NCI-H510A (cell line): ENCODE data around the gene GPLD1.
"Not testable (repeated sequence)": the region's sequence is repeated elsewhere in the genome, so short reads cannot be mapped to it uniquely, and the experiment has no call there.

Source experiments
- DNase-seq: peaks from one replicate; lab custom pipeline; 2025; lab: John Stamatoyannopoulos, UW

GPLD1 gene

GRCh38 chr6:24489470-24489869, at the start of gene GPLD1:
GPLD1 (minus strand) TSS chr6:24489578; CDS start chr6:24489511, 67 bp downstream.
- no peak for DNase-seq

DNA sequence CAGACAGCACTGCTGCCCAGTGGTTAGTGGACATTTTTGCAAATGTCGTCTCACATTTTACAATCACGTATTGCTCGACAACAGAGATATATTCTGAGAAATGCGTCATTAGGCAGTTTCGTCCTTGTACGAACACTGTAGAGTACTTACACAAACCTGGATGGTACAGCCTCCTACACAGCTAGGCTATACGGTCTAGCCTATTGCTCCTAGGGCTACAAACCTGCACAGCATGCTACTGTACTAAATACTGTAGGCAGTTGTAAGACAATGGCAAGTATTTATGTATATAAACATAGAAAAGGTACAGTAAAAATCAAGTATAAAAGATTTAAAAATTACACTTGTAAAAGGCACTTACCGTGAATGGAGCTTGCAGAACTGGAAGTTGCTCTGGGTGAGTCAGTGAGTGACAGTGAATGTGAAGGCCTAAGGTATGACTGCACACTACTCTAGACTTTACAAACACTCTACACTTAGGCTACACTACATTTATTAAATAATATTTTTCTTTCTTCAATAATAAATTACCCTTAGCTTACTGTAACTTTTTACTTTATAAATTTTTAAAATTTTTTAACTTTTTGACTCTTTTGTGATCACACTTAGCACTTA, 48.5 kb upstream of the GPLD1 start:
- no peak for DNase-seq

DNA sequence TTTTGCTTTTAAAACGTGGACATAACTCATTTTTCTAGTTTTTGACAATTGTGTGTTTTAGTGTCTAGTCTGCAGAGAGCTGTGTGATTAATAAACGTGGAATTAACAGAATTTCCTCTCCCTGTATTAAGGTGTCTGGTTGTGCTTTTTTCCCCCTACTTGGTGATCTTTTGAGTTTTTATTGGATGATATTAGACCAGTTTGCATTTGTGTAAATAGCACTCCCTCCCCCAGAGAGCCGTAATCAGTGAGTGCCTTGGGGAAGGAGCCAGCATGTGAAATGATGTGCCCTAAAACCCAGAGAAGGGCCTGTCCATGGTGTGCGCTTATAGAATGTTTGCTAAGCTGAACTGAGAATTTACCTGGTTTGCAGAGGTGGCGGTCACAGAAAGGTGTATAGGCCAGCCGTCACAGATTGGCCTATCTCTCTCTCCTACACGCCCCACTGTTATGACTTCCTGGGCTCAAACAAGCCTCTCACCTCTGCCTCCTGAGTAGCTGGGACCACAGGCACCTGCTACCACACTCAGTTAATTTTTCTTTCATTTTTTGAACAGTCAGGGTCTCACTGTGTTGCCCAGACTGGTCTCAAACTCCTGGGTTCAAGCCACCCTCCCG, 47.8 kb upstream of the GPLD1 start:
- DNase-seq: no peak

- no peak for DNase-seq
These were observed 47.1 kb upstream of the GPLD1 start for GRCh38 chr6:24536466-24536865.

DNA sequence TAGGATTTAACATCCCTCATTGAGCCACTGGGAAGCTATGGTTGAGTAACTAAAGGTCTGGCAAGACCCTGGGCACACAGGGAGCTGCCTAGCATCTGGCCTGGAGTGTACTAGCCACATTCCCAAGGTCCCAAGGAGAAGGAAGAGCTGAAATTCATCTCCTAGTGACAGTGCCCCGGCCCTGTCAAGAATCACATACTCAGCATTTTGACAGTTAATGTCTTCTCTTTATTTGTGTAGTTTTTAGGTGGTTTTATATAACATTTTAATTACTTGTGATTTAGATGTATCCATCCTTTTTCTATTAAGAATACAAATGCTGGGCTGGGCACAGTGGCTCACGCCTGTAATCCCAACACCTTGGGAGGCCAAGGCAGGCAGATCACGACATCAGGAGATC, 45.8 kb upstream of the GPLD1 start:
- DNase-seq: no peak

DNA sequence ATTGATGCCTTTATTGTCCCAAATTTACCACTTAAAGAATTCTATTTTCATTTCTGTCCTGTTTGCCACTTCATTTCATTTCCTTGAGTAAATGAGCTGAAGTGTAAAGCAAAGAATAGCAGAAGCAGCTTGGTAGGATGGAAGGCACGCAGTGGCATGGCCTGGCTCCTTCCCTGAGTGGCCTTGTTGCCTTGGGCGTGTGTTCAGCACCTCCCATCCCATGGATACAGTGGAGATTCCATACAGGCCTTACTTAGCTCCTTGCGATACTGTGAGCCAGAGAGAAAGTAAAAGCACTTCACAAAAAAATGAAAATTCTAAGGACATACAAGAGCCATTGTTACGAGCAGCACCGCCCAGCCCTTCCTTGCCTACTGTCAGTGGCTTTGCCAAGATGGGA, 45.0 kb upstream of the GPLD1 start:
- no peak for DNase-seq

DNA sequence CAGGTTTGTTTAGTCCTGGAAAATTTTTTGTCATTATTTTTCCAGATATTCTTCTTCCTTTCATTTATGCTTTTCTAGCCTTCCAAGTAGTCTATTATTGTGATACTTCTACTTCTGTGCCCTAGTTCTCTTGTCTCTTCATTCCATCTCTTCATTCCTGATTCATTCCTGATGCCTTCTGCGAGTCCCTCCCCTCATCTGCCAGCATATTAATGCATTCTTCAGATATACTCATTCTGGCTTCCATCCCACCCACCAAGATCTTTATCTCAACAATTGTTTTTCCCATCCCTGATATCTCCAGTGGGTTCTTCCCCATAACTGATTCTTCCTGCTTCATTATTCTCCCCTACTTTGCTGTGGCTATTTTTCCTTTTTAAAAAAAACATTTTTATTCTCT, 40.6 kb upstream of the GPLD1 start:
- DNase-seq: no peak

GRCh38 chr6:24524805-24525204, 35.4 kb upstream of the GPLD1 start:
- no peak for DNase-seq

DNA sequence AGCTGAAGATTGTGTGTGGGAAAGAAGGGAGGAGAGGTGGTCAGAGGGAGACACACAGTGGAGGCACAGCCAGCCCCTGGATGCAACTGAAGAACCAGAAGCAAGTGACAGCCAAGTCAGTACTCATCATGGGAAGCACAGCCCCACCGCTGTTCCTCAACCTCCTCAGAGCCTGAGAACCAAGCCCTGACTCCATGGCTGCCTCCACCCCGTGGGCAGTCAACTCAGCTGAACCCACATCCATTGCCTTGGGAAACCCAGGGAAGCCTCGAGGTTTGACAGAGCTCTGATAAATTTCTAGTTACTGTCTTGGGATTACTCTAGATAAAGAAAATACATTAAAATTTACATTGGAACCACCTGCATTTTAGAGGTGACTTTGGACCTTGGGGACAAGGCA, 35.0 kb upstream of the GPLD1 start:
- no peak for DNase-seq

- no peak for DNase-seq
These were observed 33.1 kb upstream of the GPLD1 start for GRCh38 chr6:24522228-24523176.

DNA sequence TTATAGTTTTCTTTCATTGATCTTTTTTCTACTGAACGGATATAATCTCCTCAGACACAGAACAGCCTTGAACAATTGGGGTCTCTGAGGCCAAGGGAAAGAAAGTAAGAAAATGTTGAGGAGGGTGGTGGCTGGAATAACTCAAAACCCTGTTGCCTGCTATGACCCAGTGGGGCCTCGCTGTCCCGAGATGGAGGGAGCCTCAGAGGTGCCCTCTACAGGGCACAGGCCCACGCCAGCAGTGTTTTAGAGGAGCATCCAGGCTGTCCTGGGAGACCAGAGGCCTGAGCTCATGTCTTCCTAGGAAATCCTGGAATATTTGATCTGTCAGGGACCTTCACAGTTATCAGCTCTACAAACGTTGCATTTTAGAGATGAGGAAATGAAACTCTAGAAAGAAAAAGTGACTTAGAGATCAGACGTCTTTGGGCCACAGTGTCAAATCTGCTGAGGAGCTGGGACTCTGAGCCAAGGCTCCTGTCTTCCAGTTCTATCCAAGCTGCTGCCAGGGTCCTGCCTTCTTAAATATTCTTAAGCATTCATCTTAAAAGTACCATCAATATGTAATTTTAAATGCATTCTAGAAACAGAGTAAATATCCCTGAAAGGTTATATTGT, 31.7 kb upstream of the GPLD1 start:
- no peak for DNase-seq

- no peak for DNase-seq
These were observed 28.5 kb upstream of the GPLD1 start for GRCh38 chr6:24517659-24518543.

GRCh38 chr6:24513602-24514001, 24.2 kb upstream of the GPLD1 start:
- DNase-seq: no peak

DNA sequence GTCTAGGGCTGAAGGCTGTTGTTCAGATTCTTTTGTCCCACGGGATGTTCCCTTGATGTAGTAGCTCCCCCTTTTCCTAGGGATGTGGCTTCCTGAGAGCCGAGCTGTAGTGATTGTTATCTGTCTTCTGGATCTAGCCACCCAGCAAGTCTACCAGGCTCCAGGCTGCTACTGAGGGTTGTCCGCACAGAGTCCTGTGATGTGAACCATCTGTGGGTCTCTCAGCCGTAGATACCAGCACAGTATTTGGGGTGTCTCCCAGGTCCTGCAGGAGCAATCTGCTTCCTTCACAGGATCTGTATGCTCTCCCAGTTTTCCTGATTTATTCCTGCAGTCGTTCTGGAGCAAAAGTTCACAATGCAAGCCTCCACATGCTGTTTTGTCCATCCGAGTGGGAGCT, 22.6 kb upstream of the GPLD1 start:
- DNase-seq: not testable (repeated sequence)

DNA sequence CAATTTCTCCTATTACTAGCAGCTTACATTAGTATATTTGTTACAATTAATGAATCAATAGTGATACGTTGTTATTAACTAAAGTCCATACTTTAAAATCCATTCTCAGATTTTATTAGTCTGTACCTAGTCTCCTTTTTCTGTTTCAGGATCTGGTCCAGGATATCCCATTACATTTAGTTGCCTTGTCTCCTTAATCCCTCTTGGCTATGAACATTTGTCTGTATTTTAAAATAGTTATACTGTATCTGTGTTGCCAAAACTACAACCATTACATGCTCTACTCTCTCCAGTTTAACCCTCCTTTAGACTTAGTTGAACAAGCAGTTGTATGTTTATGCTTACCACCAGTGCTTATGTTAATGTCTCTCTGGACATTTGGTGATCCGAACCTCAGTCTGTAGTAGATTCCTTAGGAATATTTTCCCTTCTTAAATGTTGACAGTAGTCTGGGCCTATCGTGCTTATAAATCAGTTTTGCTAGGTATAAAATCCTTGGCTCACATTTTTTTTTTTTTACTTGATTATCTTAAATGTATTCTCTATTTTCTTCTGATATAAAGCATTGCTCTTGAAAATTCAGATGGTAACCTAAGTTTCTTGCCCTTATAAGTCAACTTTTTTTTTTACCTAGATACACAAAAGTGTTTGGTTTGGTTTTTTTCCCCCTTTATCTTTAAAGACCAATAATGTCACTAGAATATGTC, 17.6 kb upstream of the GPLD1 start:
- no peak for DNase-seq

DNA sequence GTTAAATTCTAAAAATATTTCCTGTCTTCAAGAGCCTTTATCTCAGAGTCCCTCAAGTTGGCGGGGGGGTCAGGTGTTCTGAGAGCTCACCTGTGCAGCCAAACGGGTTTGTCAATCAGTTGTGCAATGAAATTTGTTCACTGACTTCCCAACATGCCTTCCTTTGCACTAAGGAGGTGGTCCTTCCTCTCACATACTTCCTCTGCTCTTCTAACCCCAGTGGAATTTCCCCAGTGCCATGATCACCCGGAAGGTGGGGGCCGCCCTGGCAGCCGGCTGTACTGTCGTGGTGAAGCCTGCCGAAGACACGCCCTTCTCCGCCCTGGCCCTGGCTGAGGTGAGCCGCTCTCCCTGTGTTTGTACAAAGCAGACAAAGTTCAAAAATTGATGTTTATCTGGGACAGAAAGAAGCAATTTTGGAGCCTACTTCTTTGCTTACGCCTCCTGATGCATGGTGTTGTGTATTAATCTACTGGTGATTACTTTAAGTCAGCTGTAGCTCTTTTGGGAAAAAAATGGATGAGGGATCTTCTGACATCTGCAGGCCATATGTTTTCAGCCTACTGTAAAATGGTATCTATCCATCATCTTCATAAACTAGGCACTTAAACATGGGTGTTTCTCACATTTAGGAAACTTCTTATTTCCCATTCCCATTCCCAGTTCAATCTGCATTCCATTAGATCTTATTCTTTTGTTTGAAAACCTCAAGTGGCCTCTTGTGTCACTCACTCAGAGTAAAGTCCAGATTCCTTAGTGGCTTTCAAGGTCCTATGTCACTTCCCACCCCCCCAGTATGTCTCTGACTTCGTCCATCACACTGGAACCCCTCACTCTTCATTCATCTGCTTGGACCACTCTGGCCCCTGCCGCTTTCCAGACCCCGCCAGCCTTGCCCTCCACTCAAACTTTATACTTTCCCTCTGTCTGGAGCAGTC, 15.5 kb upstream of the GPLD1 start:
- no peak for DNase-seq

DNA sequence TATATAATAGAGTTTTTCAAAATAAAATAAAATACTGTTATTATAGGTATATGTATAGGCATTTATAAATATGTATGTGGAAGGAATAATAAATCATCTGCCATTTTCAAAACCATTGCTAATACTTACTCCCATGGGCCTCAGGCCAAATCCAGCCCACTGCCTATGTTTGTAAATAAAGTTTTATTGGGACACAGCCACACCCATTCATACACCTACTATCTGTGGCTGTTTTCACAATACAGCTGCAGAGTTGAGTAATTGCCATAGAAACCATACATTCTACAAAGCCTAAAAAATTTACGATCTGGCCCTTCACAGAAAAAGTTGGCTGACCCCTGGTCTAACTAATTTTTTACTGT, 14.9 kb upstream of the GPLD1 start:
- DNase-seq: no peak

DNA sequence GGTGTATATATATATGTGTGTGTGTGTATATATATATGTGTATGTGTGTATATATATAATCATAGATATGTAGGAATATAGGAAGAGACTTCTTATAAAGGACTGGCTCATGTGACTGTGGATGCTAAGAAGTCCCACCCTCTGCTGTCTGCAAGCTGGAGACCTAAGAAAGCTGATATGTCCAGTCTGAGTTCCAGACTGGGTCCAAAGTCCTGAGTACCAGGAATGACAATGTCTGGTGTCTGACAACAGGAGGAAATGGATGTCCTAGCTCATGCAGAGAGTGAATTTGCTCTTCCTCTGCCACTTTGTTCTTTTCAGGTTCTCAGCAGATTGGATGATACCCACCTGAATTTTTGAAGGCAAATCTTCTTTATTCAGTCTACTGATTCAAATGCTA, 12.5 kb upstream of the GPLD1 start:
- DNase-seq: no peak

- DNase-seq: no peak
These were observed 12.0 kb upstream of the GPLD1 start for GRCh38 chr6:24501374-24501773.

DNA sequence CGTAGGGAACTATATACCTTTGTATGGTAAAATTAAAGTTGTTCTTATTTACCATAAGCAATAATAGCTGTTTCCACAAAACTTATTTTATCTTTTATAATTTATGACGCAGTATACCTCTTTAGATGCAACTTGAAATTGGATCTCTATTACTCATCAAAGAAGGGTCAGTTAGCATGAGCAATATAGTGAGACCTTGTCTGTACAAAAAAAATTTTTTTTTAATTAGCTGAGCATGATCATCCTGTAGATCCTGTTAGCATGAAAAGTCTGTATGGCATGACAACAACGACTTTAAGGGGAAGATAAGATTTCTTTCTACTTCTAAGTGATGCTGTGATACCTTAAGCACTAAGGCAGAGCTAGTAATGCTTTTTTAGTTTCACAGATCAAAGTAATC, 11.3 kb upstream of the GPLD1 start:
- no peak for DNase-seq
